ENCODE data around the gene ENPP6. TPM values are rescaled to one million over a fixed set of nuclear protein-coding genes. Genes with fewer than 3 reads are reported as not detected.
"Not testable (repeated sequence)": the region's sequence is repeated elsewhere in the genome, so short reads cannot be mapped to it uniquely, and the experiment has no call there.

The ENPP6 gene
- total RNA-seq, 1 experiment from 2014 or later = not detected

DNA sequence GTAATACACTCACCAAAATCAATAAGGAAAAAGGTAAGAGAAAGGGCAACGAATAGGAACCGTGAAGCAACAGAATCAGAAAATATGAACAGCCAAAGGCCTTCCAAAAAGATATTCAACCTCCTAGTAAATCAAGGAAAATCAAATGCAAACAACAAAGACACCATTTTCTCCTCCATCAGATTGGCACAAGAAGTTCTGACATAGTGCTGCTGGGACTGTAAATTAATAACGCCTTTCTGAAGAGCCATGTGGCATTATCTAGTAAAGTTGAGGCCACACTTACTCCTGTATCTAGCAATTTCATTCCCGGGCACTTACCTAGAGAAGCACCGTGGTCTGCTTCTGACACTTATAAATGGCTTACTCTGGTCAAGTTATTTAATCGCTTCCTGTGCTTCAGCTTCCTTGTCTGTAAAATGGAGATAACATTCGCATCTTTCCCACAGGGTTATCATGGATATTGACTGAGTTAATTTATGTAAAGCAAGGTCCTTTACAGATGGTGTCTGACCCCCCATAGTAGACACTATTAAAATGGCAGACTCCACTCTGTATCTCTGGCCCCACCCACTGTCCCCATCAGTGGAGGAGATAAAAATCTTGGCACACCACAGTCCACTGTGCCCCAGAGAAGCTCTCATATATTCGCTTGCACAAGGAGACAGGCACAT, 20.5 kb upstream of the ENPP6 start:
- DNase-seq (ENCODE audit: extremely low read depth, low read depth) = no peak

DNA sequence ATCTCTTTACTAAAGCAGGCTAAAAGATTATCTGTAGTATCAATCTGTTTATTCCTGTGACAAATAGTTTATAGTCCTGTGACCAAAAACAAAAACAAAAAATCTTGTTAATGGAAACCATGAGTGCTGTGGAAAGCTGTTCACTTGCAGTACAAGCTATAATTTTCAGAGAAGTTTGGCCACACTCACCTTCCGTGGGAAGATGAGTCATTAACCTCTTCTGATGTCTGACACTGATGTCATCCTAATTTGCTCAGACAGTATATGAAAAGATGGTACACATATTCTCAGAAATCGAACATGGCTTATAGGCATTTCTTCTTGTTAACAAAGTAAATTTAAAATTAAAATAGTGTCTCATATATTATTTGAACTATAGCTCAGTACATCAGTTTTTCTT, 19.9 kb upstream of the ENPP6 start:
- no peak for DNase-seq (ENCODE audit: extremely low read depth, low read depth)

DNA sequence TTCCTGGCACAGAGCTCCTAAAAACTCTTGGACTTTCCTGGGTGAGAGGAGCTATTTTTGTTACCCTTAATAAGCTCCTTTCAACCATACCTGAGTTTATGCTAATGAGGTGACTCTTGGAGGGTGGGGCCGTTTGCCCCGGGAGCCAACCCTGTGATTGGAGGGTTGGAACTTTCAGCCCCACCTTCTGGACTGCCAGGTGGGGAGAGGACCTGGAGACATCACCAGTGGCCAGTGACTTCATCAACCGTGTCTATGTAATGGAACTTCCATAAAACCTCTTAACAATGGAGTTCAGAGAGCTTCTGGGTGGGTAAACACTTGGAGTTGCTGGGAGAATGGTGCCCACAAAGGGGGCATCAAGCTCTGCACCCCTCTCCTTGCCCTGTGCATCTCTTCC, 17.9 kb upstream of the ENPP6 start:
- DNase-seq (ENCODE audit: extremely low read depth, low read depth) = no peak

DNA sequence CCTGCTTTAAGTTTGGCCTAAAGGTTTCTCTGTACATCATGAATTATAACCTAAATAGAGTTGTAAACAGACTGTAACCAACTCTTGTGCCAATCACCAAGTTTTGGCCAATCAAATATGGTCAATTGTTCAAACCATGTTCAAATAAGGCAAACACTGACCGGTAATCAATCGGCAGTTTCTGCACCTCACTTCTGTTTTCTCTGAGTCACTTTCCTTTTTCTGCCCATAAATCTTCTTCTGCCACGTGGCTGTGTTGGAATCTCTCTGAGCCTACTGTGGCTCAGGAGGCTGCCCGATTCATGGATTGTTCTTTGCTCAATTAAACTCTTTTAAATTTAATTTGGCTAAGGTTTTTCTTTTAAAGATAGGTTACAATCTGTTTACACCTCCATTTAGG, 16.5 kb upstream of the ENPP6 start:
- DNase-seq (ENCODE audit: extremely low read depth, low read depth) = no peak

DNA sequence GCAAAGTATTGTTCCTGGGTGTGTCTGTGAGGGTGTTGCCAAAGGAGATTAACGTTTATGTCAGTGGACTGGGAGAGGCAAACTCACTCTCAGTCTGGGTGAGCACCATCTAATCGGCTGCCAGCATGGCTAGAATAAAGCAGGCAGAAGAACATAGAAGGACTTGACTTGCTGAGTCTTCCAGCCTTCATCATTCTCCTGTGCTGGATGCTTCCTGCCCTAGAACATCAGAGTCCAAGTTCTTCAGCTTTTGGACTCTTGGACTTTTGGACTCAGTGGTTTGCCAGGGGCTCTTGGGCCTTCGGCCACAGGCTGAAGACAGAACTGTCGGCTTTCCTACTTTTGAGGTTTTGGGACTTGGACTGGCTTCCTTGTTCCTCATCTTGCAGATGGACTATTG, 15.3 kb upstream of the ENPP6 start:
- DNase-seq (ENCODE audit: extremely low read depth, low read depth) = no peak

DNA sequence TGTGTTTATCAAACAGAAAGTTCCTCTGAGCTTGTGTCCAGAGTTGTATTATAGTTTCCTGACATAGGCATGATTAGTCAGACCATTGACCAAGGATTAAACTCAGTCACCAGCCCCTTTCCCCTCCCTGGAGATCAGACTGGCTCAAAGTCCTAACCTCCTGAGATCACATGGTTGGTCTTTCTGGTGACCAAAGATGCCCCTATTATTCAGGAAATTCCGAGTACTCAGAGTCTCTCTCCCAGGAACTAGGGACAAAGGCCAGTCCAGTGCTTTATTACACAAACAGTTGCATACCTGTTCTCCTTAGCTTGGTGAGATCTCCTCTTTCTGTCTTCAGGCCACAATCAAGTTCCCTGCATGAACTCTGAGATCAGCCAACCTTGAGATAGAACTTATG, 14.5 kb upstream of the ENPP6 start:
- DNase-seq (ENCODE audit: extremely low read depth, low read depth) = no peak

DNA sequence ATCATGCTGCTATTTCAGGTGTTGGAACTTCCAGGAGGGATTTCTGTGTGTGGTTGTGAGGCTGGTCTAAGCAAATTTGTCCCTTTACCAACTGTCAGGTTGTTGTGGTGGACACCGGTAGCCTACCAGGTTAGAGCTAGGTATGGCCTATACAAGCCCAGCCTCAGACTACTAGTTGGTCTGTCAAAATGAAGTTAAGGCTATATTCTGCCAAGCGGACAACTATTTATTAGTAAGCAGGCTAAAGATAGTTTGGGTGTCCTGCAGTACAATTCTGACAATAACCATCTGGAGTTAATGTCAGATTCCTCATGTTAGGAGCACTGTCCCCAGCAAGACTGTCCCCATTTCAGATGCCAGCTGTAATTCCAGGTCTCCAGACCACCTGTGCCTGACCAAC, 13.9 kb upstream of the ENPP6 start:
- no peak for DNase-seq (ENCODE audit: extremely low read depth, low read depth)

DNA sequence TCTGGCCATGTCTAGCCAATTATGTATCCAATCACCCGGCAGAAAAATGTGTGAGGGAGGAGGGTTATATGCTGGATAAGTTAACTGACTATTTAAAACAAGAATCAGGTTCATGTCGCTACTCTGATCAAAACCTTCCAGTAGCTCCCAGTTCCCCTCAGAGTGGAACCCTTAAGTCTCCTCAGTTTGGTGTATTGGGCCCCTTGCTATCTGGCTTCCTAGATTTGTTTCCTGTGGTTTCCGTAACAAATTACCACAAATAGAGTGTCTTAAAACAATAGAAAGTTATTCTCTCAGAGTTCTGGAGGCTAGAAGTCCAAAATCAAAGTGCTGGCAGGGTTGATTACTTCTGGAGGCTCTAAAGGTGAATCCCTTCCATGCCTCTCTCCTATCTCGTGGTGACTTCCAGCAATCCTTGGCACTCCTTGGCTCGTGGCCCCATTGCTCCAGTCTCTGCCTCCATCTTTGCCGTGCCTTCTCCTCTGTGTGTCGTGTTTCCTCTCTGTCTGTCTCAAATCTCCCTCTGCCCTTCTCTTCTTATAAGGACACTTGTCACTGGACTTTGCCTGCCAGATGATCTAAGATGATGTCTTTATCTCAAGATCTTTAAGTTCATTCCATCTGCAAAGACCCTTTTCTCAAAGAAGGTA, 10.5 kb upstream of the ENPP6 start:
- no peak for DNase-seq (ENCODE audit: extremely low read depth, low read depth)

DNA sequence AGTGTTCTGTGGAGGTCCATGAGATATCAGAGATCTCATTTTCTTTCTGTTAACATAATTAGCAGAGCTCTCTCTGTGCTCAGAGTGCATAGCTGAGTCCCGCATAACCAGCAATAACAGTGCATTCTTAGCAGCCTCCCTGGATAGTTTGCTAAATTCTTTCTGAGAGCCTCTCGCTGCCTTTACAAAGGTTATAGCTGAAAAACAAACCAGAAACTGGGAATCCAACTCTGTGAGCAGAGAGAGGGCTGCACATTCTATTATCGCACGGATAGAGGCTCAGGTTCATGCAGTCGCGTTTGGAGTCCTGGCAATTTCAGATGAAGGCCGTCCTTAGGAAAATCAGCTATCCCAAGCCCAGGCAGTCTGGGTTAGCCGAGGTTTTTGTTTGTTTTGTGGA, 1.2 kb downstream of the ENPP6 start:
- DNase-seq (ENCODE audit: extremely low read depth, low read depth) = no peak

DNA sequence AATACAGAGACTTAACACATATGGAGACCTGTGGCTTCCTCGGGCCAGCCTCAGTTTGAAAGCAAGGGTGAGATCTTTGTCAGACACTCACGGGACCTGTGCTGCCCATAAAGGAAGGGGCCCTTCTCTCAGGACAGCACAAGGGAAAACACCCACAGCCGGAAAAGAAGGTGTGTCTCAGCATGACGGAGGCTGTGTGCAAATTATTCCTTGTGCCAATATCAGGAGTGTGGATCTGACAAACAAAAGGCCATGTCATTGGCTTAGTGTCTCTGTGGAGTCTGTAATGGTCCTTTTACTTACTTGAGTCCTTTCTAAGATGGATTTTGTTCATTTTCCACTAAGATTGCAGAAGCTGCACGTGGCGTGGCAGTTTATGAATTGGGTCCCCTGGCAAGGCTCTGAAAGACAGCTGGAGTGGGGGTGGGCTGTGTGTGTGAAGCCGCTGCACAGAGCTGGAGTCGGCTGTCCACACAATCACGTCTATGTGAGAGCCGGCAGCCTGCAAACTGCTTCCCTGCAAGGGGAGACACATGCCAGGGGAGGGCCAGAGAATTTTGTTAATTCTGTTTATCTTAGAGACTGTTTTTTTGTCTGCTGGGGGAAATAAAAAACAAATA, 1.9 kb downstream of the ENPP6 start:
- no peak for DNase-seq (ENCODE audit: extremely low read depth, low read depth)

DNA sequence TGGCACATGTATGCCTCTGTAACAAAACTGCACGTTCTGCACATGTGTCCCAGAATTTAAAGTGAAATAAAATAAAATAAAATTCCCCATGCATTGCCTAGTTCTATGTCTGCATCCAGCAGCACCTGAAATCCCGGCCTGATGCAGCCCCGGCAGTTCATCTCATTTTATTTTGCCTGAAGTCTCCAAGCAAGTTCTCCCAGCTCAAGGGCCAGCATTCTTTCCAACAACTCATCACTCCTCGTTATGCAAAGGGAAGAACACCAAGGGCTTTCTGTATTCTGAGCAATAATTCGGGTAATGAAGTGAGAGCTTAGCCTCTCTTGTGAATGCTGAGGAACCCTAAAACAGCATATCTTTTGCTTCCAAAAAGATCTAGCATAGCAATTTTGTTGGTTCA, 2.7 kb downstream of the ENPP6 start:
- no peak for DNase-seq (ENCODE audit: extremely low read depth, low read depth)

DNA sequence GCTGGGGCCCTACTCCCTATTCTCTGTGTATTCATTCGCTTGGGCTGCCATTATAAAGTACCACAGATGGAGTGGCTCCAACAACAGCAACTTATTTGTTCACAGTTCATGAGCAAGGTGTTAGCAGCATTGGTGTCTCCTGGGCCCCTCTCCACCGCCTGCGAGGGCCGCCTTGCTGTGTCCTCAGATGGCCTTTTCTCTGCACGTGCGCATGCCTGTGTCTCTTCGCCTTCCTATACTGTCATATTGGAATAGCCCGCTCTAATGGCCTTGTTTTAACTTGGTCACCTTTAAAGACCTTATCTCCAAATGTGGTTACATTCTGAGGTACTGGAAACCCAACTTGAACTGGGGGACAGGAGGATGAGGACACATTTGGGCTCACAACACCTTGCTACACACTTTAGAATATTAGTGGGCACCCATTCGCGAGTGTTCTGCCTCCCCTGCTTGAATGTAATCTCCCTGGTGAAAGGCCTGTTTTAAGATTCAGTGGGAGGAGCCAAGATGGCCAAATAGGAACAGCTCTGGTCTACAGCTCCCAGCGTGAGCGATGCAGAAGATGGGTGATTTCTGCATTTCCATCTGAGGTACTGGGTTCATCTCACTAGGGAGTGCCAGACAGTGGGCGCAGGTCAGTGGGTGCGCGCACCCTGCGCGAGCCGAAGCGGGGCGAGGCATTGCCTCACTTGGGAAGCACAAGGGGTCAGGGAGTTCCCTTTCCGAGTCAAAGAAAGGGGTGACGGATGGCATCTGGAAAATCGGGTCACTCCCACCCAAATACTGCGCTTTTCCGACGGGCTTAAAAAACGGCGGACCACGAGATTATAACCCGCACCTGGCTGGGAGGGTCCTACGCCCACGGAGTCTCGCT, 9.7 kb downstream of the ENPP6 start:
- DNase-seq (ENCODE audit: extremely low read depth, low read depth) = not testable (repeated sequence)

DNA sequence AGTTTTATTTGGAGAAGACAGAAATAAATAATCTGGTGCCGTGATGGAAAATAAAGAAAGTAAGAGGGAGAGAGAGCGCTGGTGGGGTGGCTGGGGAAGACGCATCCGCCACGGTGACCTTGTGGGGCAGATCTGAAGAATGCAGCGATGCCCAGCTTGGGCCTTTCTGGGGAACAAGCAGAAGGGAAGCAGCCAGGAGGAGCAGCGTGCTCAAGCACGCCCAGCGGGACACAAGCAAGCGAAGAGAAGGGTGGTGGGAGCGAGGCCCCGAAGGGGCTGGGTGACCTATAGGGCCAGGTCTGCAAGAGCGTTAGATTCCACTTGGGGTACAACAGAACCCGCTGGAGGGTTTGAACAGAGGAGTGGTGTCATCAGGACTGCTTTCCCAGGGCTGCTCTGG, 12.4 kb downstream of the ENPP6 start:
- no peak for DNase-seq (ENCODE audit: extremely low read depth, low read depth)

DNA sequence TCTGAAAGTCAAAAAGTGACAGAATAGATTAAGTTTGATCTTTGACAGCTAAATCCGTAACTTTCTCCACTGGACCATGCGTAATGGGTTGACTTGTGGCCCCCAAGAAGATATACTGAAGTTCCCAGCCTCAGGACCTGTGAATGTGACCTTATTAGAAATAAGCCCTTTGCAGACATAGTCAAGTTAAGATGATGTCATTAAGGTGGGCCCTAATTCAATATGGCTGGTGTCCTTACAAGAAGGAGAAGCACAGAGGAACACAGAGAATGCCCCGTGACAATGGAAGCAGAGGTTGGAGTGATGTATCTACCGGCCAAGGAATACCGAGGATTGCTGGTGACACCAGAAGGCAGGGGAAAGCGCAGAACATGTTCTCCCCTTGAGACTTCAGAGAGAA, 14.4 kb downstream of the ENPP6 start:
- no peak for DNase-seq (ENCODE audit: extremely low read depth, low read depth)

DNA sequence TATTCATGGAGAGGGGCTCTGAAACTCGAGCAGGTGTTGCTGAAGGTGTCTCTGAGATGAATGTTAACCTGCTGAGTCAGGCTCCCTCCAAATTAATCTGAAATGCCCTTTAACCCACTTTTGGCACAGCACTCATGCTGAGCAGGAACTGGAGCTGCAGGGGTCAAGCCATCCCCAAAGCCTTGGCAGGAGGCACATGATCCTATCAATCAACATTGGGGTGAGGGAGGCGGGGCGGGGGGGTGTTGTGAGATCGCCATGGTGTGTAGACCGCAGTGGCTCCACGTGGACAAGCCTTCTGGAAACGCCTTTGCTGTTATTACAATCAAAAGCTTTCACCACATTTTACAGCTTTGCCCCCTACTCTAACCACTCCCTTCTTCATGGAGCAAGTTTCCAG, 16.5 kb downstream of the ENPP6 start:
- no peak for DNase-seq (ENCODE audit: extremely low read depth, low read depth)

DNA sequence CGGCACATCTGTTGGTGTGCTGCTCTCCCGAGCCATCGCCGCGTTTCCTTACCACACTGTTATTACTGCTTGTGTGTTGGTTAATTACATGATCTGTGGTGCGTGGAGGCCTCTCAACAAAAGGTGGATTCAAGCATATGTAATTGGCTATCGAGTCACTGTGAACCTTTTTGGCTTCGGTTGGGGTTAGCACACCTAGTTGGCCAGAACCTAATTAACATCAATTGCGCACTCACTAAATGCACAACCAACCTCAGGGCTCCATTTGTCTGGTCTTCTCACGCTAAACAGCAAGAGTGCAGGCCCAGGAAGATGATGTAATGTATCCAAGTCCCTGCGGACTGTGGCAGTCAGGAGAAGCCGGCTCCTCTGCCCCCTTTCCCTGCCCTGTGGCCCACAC, 17.4 kb downstream of the ENPP6 start:
- no peak for DNase-seq (ENCODE audit: extremely low read depth, low read depth)

DNA sequence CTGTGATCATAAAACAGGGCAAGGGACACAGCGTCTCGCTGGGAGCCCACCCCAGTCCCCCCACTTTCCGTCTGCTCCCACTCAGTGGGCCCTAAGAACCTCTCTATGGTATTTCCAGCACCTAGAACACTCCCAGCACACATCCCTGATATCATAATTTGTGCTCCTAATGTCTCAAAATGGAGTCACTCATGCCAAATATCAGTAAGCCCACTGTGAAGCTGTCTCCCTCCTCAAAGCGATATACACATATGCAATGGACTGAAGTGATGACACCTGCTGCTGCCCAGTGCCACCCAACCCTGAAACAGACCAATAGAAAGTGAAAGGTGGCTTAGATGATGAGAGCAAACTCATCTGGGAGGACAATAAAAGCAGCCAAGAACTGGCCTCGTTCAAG, 17.9 kb downstream of the ENPP6 start:
- no peak for DNase-seq (ENCODE audit: extremely low read depth, low read depth)

DNA sequence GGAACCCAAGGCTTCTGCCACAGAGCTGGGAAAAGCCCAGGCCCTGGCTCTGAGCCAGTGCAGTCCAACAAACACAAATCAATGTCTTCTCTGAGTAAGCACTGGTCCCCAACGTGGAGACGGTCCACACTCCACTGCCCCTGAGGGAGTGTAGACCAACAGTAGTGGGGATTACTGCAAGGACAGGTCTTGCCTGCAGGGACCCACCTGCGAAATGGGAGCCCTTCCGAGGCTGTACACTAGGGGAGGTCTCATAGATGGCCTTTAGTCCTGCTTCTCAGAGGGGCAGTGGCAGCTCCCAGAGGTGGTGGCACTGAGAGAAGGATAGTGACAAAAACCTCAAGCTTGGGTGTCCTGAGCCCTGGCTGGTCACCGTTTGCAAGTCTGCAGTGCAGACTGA, 19.5 kb downstream of the ENPP6 start:
- no peak for DNase-seq (ENCODE audit: extremely low read depth, low read depth)

DNA sequence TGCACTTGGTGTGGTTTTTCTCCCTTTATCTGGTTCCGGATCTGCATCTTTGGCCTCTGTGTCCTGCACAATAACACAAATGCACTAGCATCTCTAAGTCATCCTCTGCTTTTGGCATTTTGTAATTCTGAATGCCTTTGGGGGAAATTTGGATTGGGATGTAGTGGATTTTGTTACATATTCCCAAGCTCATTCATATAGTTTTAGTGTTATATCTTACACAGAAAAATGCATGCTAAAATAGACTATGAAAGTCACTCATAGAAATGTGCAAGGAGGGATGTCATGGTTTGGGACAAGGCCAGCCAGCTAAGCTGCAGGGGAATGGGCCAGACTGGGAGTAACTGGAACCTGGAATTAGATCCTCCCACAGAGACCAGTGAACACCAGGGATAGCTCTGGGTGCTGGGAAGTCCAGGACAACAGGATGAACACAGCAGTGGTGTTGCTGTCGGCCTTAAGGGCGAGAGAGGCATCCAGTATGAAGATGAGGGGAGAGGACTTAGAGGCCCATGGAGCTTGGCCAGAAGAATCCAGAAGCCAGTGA, 20.1 kb downstream of the ENPP6 start:
- DNase-seq (ENCODE audit: extremely low read depth, low read depth) = no peak

DNA sequence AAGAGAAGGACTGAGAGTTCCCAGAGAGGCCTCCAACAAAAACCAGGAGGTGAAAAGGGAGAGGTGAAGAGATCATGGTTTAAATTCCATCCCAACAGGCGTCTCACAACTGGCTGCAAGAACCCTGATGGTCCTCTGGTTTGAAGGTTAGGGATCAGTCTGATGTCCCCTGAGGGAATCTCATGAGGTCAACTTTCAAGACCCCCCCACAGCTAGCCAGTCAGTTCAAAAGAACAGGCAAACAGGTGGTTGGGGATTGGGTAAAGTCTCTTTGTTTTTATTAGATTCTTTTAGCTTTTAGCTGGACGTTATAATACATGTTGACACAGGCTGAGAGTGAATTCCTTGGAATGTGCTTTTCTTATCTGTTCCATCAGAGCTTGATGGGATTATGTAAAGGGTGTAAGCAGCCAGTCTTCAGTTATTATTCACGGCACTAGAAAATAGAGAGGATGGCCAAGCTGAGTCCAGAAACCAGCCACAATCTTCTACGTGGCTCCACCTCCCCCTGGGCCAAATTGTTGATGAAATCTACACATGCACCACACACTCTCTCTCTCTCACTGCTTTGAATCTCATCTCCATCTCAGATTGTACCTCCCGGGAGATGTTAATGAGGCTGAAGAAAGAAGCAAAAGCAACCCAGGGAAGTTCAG, 20.8 kb downstream of the ENPP6 start:
- no peak for DNase-seq (ENCODE audit: extremely low read depth, low read depth)
